Ectodermal cell (in vitro differentiated cells): Measurements from ENCODE around the gene RAB1B.
"Not testable (repeated sequence)": the region's sequence is repeated elsewhere in the genome, so short reads cannot be mapped to it uniquely, and the experiment has no call there.

ENCODE experiments used
- H3K27ac ChIP-seq: 2 replicates; pipeline ENCODE4 v1.7.0; 2013; ENCODE audit warnings: mild to moderate bottlenecking, low read depth, low read length; ENCODE audit not compliant: insufficient read depth, poor library complexity, severe bottlenecking
- H3K27me3 ChIP-seq: 2 replicates; pipeline ENCODE4 v1.7.0; 2013; ENCODE audit warnings: mild to moderate bottlenecking, low read length; ENCODE audit not compliant: insufficient read depth, control insufficient read depth, poor library complexity, severe bottlenecking
- H3K36me3 ChIP-seq: one replicate; pipeline ENCODE4 v1.7.0; 2013; ENCODE audit warnings: low read length; ENCODE audit not compliant: control insufficient read depth, insufficient read depth
- H3K4me1 ChIP-seq: one replicate; pipeline ENCODE4 v1.7.0; 2013; ENCODE audit warnings: low read length; ENCODE audit not compliant: control insufficient read depth, insufficient read depth
- H3K4me3 ChIP-seq: 2 replicates; pipeline ENCODE4 v1.7.0; 2013; ENCODE audit warnings: low read depth, low read length, control low read depth; ENCODE audit not compliant: insufficient read depth
- H3K9me3 ChIP-seq: 2 replicates; pipeline ENCODE4 v1.7.0; 2013; ENCODE audit warnings: mild to moderate bottlenecking, low read length, moderate library complexity; ENCODE audit not compliant: control insufficient read depth
- WGBS, 2 experiments: methylation state at CpG; one replicate each; pipeline ENCODE4 v1.1.7; 2013; ENCODE audit warnings: missing lambda C conversion rate in 2 of 2; 5-methylcytosine and 5-hydroxymethylcytosine counted together

The RAB1B gene

GRCh38 chr11:66297610-66298009 is 29.2 kb downstream of the RAB1B start:
- Histone ChIP-seq H3K4me3 (no peak overlapping the region), H3K27ac (no peak overlapping the region), H3K27me3 (peaks cover 18% of the 10 kb centered on the region), H3K9me3 (no peaks in the 10 kb centered on the region), H3K4me1 (peaks cover 10% of the 10 kb centered on the region), H3K36me3 (no peaks in the 10 kb centered on the region)
- WGBS, 2 experiments = 28 to 33% methylated on average over 7 to 8 of the region's 8 CpGs

GRCh38 chr11:66299186-66299585 is 30.7 kb downstream of the RAB1B start:
- peaks cover 2% of the 10 kb centered on the region for H3K27me3 ChIP-seq
- no peak overlapping the region for H3K27ac ChIP-seq
- H3K36me3 ChIP-seq = no peaks in the 10 kb centered on the region
- no peaks in the 10 kb centered on the region for H3K9me3 ChIP-seq
- H3K4me1 ChIP-seq = peaks cover 10% of the 10 kb centered on the region
- 89 to 95% methylated on average over 3 of the region's 3 CpGs for WGBS, 2 experiments
- no peak overlapping the region for H3K4me3 ChIP-seq

GRCh38 chr11:66302656-66303055 is 34.2 kb downstream of the RAB1B start:
- WGBS, 2 experiments = 90 to 93% methylated on average over 12 of the region's 12 CpGs
- Histone ChIP-seq H3K27me3 (no peaks in the 10 kb centered on the region), H3K27ac (no peak overlapping the region), H3K36me3 (no peaks in the 10 kb centered on the region), H3K4me1 (peaks cover 4% of the 10 kb centered on the region), H3K9me3 (no peaks in the 10 kb centered on the region), H3K4me3 (no peak overlapping the region)

GRCh38 chr11:66309475-66309874 is 41.0 kb downstream of the RAB1B start:
- Histone ChIP-seq H3K4me3 (no peak overlapping the region), H3K27me3 (peaks cover 8% of the 10 kb centered on the region)
- 87% methylated on average over 3 of the region's 3 CpGs for WGBS, 2 experiments

GRCh38 chr11:66310324-66310723 is 41.9 kb downstream of the RAB1B start:
- Histone ChIP-seq H3K4me1 (peaks cover 10% of the 10 kb centered on the region), H3K27me3 (peaks cover 8% of the 10 kb centered on the region), H3K9me3 (no peaks in the 10 kb centered on the region), H3K27ac (no peak overlapping the region), H3K36me3 (no peaks in the 10 kb centered on the region), H3K4me3 (no peak overlapping the region)
- 93 to 94% methylated on average over 8 of the region's 8 CpGs for WGBS, 2 experiments

More at GRCh38 chr11:66309475-66309874, 41.0 kb downstream of the RAB1B start:
- H3K4me1 ChIP-seq = peaks cover 10% of the 10 kb centered on the region
- H3K27ac ChIP-seq = no peak overlapping the region
- H3K9me3 ChIP-seq = no peaks in the 10 kb centered on the region
- no peaks in the 10 kb centered on the region for H3K36me3 ChIP-seq

- not testable (repeated sequence) for H3K9me3 ChIP-seq, H3K27ac ChIP-seq, H3K4me1 ChIP-seq, H3K36me3 ChIP-seq, H3K27me3 ChIP-seq, H3K4me3 ChIP-seq
- 89 to 91% methylated on average over 18 of the region's 18 CpGs for WGBS, 2 experiments
Observed at GRCh38 chr11:66310803-66311440, 42.5 kb downstream of the RAB1B start.

GRCh38 chr11:66311470-66311964 is 43.1 kb downstream of the RAB1B start:
- Histone ChIP-seq H3K27me3 (peaks cover 15% of the 10 kb centered on the region), H3K9me3 (no peaks in the 10 kb centered on the region), H3K27ac (peak overlapping the region; percentile 76), H3K4me3 (peak overlapping the region; percentile 36), H3K36me3 (no peaks in the 10 kb centered on the region), H3K4me1 (peaks cover 13% of the 10 kb centered on the region)
- 26 to 29% methylated on average over 26 of the region's 26 CpGs for WGBS, 2 experiments

GRCh38 chr11:66311965-66312548 is 43.6 kb downstream of the RAB1B start:
- no peaks in the 10 kb centered on the region for H3K36me3 ChIP-seq
- peak overlapping the region; percentile 36 for H3K4me3 ChIP-seq
- peaks cover 19% of the 10 kb centered on the region for H3K4me1 ChIP-seq
- WGBS, 2 experiments = 0 to 1% methylated on average over 44 of the region's 44 CpGs
- H3K27me3 ChIP-seq = peaks cover 17% of the 10 kb centered on the region
- H3K9me3 ChIP-seq = no peaks in the 10 kb centered on the region
- peak overlapping the region; percentile 76 for H3K27ac ChIP-seq

- Histone ChIP-seq H3K36me3 (no peaks in the 10 kb centered on the region), H3K27me3 (peaks cover 17% of the 10 kb centered on the region), H3K9me3 (no peaks in the 10 kb centered on the region), H3K27ac (peak overlapping the region; percentile 93), H3K4me1 (peaks cover 25% of the 10 kb centered on the region), H3K4me3 (peak overlapping the region; percentile 36)
- WGBS, 2 experiments = 1% methylated on average over 52 of the region's 52 CpGs
Observed at GRCh38 chr11:66312549-66313320, 44.3 kb downstream of the RAB1B start.
